Activated T-helper 2 cell treated with anti-CD3 and anti-CD28 coated beads, Interferon-gamma antibody, Interleukin-2, Interleukin-4, amounts not matched to agents 10 μg/mL and 5 μg/mL and 100 μg/mL, durations not matched to agents 14 hours and 24 hours and 36 hours (primary cell): ENCODE measurements around the gene DOCK11. TPM values are rescaled to one million over a fixed set of nuclear protein-coding genes. Genes with fewer than 3 reads are reported as not detected.

Source experiments
- DNase-seq: peaks from one replicate; pipeline ENCODE4 v3.0.0; 2021; ENCODE audit warnings: low spot score
- H3K27ac Mint-ChIP-seq: one replicate; pipeline ENCODE4 v1.8.0; 2021; ENCODE audit warnings: mixed read lengths
- H3K27me3 Mint-ChIP-seq: one replicate; pipeline ENCODE4 v1.8.0; 2021; ENCODE audit warnings: low read depth, mixed read lengths
- H3K36me3 Mint-ChIP-seq: one replicate; pipeline ENCODE4 v1.8.0; 2021; ENCODE audit warnings: low read depth, mixed read lengths
- H3K4me1 Mint-ChIP-seq: one replicate; pipeline ENCODE4 v1.8.0; 2021; ENCODE audit warnings: low read depth, mixed read lengths
- H3K4me3 Mint-ChIP-seq: one replicate; pipeline ENCODE4 v1.8.0; 2021; ENCODE audit warnings: low read depth, mild to moderate bottlenecking, moderate library complexity, mixed read lengths
- H3K9me3 Mint-ChIP-seq: one replicate; pipeline ENCODE4 v1.8.0; 2021; ENCODE audit warnings: mixed read lengths
- intact Hi-C: fragments of 100-400 bp; cut with micrococcal nuclease; formaldehyde crosslinking; loops from one replicate; pipeline ENCODE4 v1.15.1; 2023
- total RNA-seq: library from RNA; stranded (reverse); gene quantifications from 2 replicates; pipeline ENCODE4 v1.2.3, GENCODE V29; 2022

DOCK11 gene
- total RNA-seq, 1 donor from 2014 or later = 31.8 TPM

- intact Hi-C loops = no loop called here
- Mint-ChIP-seq H3K4me1 (peaks cover 5% of the 10 kb centered on the region), H3K27me3 (peaks cover 24% of the 10 kb centered on the region), H3K27ac (no peak overlapping the region), H3K4me3 (no peak overlapping the region), H3K9me3 (peaks cover 8% of the 10 kb centered on the region), H3K36me3 (no peaks in the 10 kb centered on the region)
- DNase-seq = no peak
These were observed 239.3 kb downstream of the DOCK11 start for GRCh38 chrX:118734909-118735308.

Other genes with a start within 250 kb of the DOCK11 start
- gene WDR44, start 149.7 kb upstream of the DOCK11 start, total RNA-seq = 10.0 and 12.9 TPM in 2 replicates
- 0.16 and 0.46 TPM in 2 replicates for gene IL13RA1, start 231.8 kb downstream of the DOCK11 start, total RNA-seq